DMS79 (cell line): Measurements from ENCODE around the gene RPIA.
"Not testable (repeated sequence)": the region's sequence is repeated elsewhere in the genome, so short reads cannot be mapped to it uniquely, and the experiment has no call there.

Source experiments
- DNase-seq: peaks from one replicate; lab custom pipeline; 2025; lab: John Stamatoyannopoulos, UW

RPIA gene

DNA sequence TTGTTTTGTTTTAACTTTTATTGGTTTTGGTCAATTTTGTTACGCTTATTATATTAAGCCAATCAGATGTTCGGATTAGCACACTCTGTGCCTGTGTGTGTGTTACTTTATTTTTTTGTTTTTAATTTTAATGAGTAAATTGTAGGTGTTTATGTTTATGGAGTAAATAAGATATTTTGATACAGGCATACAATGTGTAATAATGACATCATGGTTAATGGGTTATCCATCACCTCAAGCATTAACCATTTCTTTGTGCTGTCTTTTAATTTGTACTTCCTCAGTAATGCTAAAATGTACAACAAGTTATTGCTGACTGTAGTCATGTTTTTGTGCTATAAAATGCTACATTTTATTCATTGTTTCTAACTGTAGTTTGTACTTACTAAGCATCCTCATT lies 97.7 kb downstream of the RPIA start:
- not testable (repeated sequence) for DNase-seq

DNA sequence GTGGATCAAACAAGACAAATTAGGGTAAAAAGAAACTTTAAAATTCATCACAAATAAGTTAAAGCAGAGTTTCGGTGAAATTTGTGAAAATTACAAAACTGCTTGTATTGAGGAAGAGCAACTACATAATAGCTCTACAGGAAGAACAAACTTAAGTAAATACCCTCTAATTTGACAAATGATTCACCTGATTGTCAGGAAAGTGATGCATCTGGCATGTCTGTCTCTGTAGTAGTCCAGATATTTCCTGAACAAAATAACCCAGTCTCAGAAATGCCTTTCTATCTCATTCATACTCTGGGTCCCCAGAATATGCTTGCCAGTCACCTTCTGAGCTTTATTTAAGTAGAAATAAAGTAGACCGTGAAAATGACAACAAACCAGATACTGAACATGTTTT lies 104.5 kb downstream of the RPIA start:
- not testable (repeated sequence) for DNase-seq

GRCh38 chr2:88796523-88796922 lies 105.0 kb downstream of the RPIA start:
- DNase-seq: not testable (repeated sequence)

GRCh38 chr2:88797164-88797563 lies 105.7 kb downstream of the RPIA start:
- DNase-seq: not testable (repeated sequence)
